OCI-LY1 (cell line): Measurements from ENCODE around the gene WWOX.

Experiments
- EZH2 ChIP-seq: fragments of 200-600 bp; sonication (generic), shearing (Covaris generic); IDR thresholded peaks from 2 replicates; pipeline ENCODE4 v1.8.0; 2017; ENCODE audit warnings: borderline replicate concordance, mixed run types, mild to moderate bottlenecking, antibody characterized with exemption, low read length, moderate library complexity, mixed read lengths
- TF ChIP-seq, protein P1 (sequence below): fragments of 200-600 bp; sonication (generic), shearing (Covaris generic); IDR thresholded peaks from 2 replicates; pipeline ENCODE4 v1.5.1; 2017; ENCODE audit warnings: mild to moderate bottlenecking, antibody characterized with exemption, low read length, moderate library complexity, mixed read lengths

DNA sequence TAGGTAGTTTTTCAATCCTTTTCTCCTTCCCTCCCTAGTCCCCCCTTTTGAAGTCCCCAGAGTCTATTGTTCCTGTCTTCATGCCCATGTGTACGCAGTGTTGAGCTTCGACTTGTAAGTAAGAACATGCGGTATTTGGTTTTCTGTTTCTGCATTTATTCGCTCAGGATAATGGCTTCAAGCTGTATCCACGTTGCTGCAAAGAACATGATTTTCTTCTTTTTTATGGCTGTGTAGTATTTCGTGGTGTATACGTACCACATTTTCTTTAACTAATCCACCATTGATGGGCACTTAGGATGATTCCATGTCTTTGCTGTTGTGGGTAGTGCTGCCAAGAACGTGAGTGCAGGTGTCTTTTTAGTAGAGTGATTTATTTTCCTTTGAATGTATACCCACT, 651.2 kb downstream of the WWOX start:
- TF ChIP-seq, protein P1, sequence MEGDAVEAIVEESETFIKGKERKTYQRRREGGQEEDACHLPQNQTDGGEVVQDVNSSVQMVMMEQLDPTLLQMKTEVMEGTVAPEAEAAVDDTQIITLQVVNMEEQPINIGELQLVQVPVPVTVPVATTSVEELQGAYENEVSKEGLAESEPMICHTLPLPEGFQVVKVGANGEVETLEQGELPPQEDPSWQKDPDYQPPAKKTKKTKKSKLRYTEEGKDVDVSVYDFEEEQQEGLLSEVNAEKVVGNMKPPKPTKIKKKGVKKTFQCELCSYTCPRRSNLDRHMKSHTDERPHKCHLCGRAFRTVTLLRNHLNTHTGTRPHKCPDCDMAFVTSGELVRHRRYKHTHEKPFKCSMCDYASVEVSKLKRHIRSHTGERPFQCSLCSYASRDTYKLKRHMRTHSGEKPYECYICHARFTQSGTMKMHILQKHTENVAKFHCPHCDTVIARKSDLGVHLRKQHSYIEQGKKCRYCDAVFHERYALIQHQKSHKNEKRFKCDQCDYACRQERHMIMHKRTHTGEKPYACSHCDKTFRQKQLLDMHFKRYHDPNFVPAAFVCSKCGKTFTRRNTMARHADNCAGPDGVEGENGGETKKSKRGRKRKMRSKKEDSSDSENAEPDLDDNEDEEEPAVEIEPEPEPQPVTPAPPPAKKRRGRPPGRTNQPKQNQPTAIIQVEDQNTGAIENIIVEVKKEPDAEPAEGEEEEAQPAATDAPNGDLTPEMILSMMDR: no peak
- no peak for TF ChIP-seq EZH2
